Testis (tissue), 3 donors: Measurements from ENCODE around the gene UBTD2. TPM values are rescaled to one million over a fixed set of nuclear protein-coding genes. Genes with fewer than 3 reads are reported as not detected.

Experiments used
- DNase-seq: peaks from one replicate; pipeline ENCODE4 v3.0.0-alpha.2; 2019
- H3K27ac ChIP-seq, 2 donors: fragments of 200-600 bp; sonication (generic); one replicate each; pipeline ENCODE4 v1.5.1; 2019
- H3K27me3 ChIP-seq: fragments of 200-600 bp; sonication (generic); one replicate; pipeline ENCODE4 v1.5.1; 2019
- H3K36me3 ChIP-seq: fragments of 200-600 bp; sonication (generic); one replicate; pipeline ENCODE4 v1.5.1; 2017; ENCODE audit warnings: low read depth; ENCODE audit errors: missing control alignments
- H3K4me1 ChIP-seq: fragments of 200-600 bp; sonication (generic); one replicate; pipeline ENCODE4 v1.5.1; 2019
- H3K4me3 ChIP-seq, 2 donors: fragments of 200-600 bp; sonication (generic); one replicate each; pipeline ENCODE4 v1.5.1; 2017 to 2019
- H3K9me3 ChIP-seq: fragments of 200-600 bp; sonication (generic); one replicate; pipeline ENCODE4 v1.5.1; 2017
- POLR2A ChIP-seq: fragments of 450-650 bp; IDR thresholded peaks from one replicate; pipeline ENCODE4 v1.6.1; 2017; ENCODE audit warnings: antibody characterized with exemption, mild to moderate bottlenecking, moderate library complexity
- WGBS, 2 donors: methylation state at CpG; one replicate each; pipeline ENCODE4 v1.1.5; 2018; 5-methylcytosine and 5-hydroxymethylcytosine counted together
- intact Hi-C: fragments of 100-400 bp; cut with DNase I; formaldehyde crosslinking; loops from one replicate; pipeline ENCODE4 v1.15.1; 2023; ENCODE audit warnings: low total_unique reads
- polyA plus RNA-seq: library from polyadenylated mRNA; stranded (reverse); fragments of 350-450 nt; fragmentation: Illumina TruSeq; extraction: RNeasy Lipid Tissue Mini Kit (QIAGEN cat#74804); gene quantifications from one replicate; pipeline ENCODE4 v1.2.3, GENCODE V29; 2014; ENCODE audit warnings: low read depth, low replicate concordance; ENCODE audit not compliant: insufficient read depth
- total RNA-seq, 2 donors: library from RNA; depleted of rRNA; stranded (reverse); fragments of >200 nt; gene quantifications; one replicate each; pipeline ENCODE4 v1.2.3, GENCODE V29; 2016
- TF ChIP-seq, protein P1 (sequence below), 3 experiments: fragments of 450-650 bp in 2 of 3; fragments of 200-600 bp in 1 of 3; sonication (generic) in 1 of 3; IDR thresholded peaks; one replicate each; pipeline ENCODE4 v1.5.1; 2016 to 2019; ENCODE audit warnings: antibody characterized with exemption in 3 of 3, mild to moderate bottlenecking in 2 of 3, moderate library complexity in 1 of 3

UBTD2 gene
- total and polyA plus RNA-seq, 3 donors from 2014 or later = 41.2 to 53.9 (median 51.8) TPM

DNA sequence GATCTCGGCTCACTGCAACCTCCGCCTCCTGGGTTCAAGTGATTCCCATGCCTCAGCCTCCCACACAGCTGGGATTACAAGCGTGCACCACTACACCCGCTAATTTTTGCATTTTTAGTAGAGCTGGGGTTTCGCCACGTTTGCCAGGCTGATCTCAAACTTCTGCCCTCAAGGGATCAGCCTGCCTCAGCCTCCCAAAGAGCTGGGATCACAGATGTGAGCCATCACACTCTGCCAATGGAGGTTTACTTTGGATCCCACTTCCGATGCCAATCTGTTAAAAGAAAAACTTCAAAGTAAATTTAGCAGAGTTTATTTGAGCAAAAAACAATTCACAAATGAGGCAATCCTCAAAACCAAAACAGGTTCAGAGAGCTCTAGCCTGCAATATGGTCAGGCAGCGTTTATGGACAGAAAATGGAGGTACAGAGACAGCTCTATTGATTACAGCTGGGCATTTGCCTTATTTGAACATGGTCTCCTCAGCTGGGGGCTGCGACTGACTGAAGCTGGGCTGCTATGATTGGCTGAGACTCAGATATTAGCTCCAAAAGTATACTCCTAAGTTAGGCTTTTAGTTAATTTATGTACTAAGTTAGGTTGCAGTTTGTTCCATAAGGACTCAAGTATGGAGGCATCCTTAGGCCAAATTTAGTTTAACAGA lies 18.6 kb upstream of the UBTD2 start:
- 80 to 83% methylated on average over 9 of the region's 9 CpGs for WGBS, 2 donors
- TF ChIP-seq POLR2A = no peak
- TF ChIP-seq, protein P1, sequence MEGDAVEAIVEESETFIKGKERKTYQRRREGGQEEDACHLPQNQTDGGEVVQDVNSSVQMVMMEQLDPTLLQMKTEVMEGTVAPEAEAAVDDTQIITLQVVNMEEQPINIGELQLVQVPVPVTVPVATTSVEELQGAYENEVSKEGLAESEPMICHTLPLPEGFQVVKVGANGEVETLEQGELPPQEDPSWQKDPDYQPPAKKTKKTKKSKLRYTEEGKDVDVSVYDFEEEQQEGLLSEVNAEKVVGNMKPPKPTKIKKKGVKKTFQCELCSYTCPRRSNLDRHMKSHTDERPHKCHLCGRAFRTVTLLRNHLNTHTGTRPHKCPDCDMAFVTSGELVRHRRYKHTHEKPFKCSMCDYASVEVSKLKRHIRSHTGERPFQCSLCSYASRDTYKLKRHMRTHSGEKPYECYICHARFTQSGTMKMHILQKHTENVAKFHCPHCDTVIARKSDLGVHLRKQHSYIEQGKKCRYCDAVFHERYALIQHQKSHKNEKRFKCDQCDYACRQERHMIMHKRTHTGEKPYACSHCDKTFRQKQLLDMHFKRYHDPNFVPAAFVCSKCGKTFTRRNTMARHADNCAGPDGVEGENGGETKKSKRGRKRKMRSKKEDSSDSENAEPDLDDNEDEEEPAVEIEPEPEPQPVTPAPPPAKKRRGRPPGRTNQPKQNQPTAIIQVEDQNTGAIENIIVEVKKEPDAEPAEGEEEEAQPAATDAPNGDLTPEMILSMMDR (IDR thresholded peaks at IDR 0.05) = no peak
- intact Hi-C loops = no loop called here

DNA sequence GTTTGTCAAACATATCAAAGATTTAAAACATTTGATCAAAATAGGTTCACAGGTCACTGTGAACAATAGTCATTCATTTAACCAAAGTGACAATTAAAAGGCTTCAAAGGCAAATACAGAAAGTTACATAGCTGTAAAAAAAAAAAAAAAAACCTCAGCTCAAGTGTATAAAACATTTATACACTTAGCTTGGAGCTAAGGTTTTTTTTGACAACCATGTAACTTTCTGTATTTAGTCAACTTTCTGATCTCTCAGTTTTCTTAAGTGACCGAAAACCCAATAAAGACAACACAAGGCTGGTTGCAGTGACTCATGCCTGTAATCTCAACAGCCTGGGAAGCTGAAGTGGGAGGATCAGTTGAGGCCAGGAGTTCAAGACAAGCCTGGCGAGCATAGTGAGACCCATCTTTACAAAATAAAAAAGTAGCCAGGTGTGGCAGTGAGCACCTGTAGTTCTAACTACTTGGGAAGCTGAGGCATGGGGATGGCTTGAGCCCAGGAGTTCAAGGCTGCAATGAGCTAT lies 16.4 kb upstream of the UBTD2 start:
- no peaks in the 10 kb centered on the region for H3K27me3 ChIP-seq
- intact Hi-C loops = no loop called here
- DNase-seq = no peak

More for the DNA sequence above, 18.6 kb upstream of the UBTD2 start:
- Histone ChIP-seq H3K4me3 (no peak overlapping the region), H3K4me1 (no peaks in the 10 kb centered on the region), H3K27ac (no peak overlapping the region), H3K36me3 (no peaks in the 10 kb centered on the region), H3K27me3 (no peaks in the 10 kb centered on the region), H3K9me3 (no peaks in the 10 kb centered on the region)
- DNase-seq = no peak

DNA sequence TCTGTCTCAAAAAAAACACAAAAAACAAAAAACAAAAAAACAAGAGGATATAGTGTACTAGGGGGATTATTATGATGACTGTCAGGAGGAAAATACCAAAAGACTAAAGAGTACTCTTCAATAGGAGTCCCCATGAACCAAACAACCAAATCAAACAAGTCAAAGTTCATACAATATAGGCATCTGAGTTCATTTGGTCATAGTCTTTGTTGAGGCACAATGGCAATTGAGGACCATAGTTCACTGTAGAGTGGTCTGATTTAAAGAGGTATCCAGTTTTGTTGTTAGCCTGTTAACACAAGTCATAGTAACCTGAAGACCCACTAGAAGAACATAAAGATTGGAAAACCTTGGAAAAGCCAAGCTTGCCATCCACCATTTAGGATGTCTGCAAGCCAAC lies 11.3 kb upstream of the UBTD2 start:
- Histone ChIP-seq H3K4me3 (no peak overlapping the region), H3K27ac (no peak overlapping the region), H3K4me1 (no peaks in the 10 kb centered on the region), H3K9me3 (no peaks in the 10 kb centered on the region), H3K36me3 (no peaks in the 10 kb centered on the region), H3K27me3 (no peaks in the 10 kb centered on the region)
- DNase-seq = no peak
- TF ChIP-seq, protein P1 (IDR thresholded peaks at IDR 0.05) = no peak
- no peak for TF ChIP-seq POLR2A
- intact Hi-C loops = no loop called here

More for the DNA sequence above, 16.4 kb upstream of the UBTD2 start:
- TF ChIP-seq POLR2A = no peak
- TF ChIP-seq, protein P1 (IDR thresholded peaks at IDR 0.05) = no peak
- no peaks in the 10 kb centered on the region for H3K36me3 ChIP-seq
- no peaks in the 10 kb centered on the region for H3K4me1 ChIP-seq
- no peak overlapping the region for H3K27ac ChIP-seq
- no peak overlapping the region for H3K4me3 ChIP-seq
- WGBS, 2 donors = 71 to 88% methylated on average over 2 of the region's 2 CpGs
- no peaks in the 10 kb centered on the region for H3K9me3 ChIP-seq

DNA sequence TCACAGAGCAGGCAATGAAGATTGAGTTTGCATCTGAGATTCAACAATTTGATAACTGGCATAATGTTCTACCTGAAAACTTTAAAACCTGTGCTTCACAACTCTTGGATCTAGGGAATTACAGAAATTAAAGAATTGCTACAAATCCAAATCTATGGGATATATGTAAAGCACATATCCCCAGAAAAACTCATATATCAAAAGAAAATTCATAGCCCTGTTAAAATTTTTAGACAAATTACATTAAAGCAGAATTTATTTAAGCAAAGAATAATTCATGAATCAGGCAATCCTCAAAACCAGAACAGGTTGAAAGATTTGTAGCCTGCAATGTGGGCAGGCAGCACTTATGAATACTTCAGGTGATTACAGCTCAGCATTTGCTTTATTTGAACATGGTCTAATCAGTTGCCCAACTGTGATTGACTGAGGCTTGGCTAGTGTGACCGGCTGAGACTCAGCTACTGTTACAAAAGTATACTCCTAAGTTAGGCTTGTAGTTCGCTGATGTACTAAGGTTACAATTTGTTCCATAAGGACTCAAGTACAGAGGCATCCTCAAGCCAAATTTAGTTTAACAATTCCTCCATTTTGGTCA lies 10.3 kb upstream of the UBTD2 start:
- H3K27me3 ChIP-seq = no peaks in the 10 kb centered on the region
- no peaks in the 10 kb centered on the region for H3K9me3 ChIP-seq
- no peak overlapping the region for H3K4me3 ChIP-seq
- intact Hi-C loops = no loop called here
- no peaks in the 10 kb centered on the region for H3K36me3 ChIP-seq
- TF ChIP-seq POLR2A = no peak
- TF ChIP-seq, protein P1 (IDR thresholded peaks at IDR 0.05) = no peak
- WGBS, 2 donors = 63 to 68% methylated on average over 2 of the region's 2 CpGs
- H3K27ac ChIP-seq = no peak overlapping the region
- H3K4me1 ChIP-seq = no peaks in the 10 kb centered on the region
- DNase-seq = no peak
